Daoy (cell line): ENCODE measurements around the gene NKX6-1. TPM values are rescaled to one million over a fixed set of nuclear protein-coding genes. Genes with fewer than 3 reads are reported as not detected.

Source experiments
- DNase-seq: peaks from one replicate; pipeline ENCODE4 v3.0.0-alpha.2; 2015; ENCODE audit warnings: low read depth
- total RNA-seq: library from RNA; depleted of rRNA; stranded (reverse); fragments of >200 nt; shearing (Covaris generic); gene quantifications from 2 replicates; pipeline ENCODE4 v1.2.3, GENCODE V29; 2014; rRNA removed

NKX6-1 gene
- total RNA-seq, 1 experiment from 2014 or later: 0.86 TPM

- no peak for DNase-seq
Measured at GRCh38 chr4:84479663-84480062, 19.4 kb downstream of the NKX6-1 start.

DNA sequence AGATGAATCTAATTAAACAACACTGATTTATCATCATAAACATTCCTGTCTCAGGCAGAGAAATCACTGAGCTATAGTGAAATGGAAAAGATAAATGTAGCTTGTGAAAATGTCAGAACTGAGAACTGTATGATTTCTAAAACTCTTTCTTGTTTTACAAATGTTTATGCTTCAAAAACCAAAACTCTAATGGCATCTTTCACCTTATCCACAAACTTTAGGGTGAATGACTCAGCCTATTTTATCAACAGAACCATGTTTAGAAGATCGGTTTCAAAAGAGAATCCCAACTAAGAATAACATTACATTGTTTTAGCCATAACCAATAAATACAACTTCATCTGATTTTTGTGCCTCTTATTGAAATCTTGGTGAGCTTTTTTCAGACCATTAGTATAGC is 21.4 kb downstream of the NKX6-1 start:
- DNase-seq: no peak

DNA sequence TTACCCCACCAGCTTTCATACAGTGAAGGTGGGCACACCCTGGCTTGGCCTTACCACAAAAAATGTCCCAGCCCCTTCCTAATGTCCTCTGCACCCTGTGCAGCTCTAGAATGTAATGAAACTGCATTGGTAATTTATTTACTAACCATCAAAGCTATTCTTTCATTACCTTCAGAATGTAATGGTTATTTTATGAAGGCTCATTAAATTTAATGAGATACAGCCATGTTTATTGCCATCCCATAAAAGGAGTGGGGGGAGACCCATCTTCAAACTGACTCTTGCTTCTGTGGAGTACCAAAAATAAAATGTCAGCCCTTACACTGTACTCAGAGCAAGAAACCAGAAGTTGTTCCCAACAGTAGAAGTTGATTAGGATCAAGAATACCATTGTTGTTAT is 25.0 kb downstream of the NKX6-1 start:
- no peak for DNase-seq

- DNase-seq: no peak
Measured at GRCh38 chr4:84472154-84472553, 26.9 kb downstream of the NKX6-1 start.

GRCh38 chr4:84470204-84470785 is 28.8 kb downstream of the NKX6-1 start:
- DNase-seq: no peak

- no peak for DNase-seq
Measured at GRCh38 chr4:84467601-84468000, 31.5 kb downstream of the NKX6-1 start.

DNA sequence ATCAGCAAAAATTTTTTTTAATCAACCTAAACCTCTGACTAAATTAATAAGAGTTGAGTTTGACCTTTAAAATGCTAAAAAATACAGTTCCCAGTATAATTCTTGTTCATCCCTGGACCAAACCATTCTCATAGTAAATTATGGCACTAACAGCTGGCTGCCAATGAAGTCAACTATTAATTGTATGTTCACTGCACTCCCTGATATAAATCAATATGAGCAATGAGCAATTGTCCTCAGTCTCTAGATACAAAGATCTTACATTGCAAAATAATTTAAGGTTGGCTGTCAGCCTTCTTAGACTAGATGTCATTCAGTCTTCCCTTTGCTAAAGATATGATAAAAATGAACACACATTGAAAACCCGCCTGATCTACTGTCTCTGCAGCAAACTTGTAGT is 39.3 kb downstream of the NKX6-1 start:
- no peak for DNase-seq

DNA sequence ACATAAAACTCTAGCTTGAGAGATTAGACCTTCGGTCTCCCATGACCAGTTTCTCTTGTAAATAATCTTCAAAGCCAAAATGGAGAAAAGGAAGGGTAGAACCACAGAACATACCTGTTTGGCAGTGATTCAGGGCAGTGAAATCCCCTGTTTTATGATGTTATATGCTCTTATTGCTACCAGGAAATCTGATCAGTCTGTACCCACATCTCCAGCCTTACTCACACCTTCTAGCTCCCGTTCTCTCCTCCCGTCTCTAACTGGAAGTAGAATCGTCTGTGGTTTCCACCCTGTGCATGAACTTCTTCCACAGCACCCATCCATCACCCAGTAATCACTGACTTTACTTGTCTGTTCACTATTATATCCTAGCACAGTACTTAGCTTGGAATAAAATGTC is 42.9 kb downstream of the NKX6-1 start:
- no peak for DNase-seq

DNA sequence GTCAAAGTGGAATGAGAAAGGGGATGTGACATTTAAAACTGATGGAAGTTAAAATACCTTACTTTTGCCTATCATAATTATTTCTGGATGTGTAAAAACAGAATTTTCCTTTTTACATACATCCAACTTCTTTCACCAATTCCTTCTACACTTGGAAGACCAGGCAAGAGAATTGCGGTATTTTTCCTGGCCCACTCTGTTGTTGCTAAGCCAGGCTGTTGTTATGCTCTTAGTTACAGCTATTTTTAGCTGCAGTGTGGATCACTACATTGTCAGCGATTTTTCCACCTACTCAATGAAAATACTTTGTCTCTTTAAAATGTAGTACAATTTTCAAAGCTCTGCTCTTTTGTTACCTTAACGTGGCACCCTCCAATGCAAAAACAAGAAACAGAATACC is 43.4 kb downstream of the NKX6-1 start:
- no peak for DNase-seq

- no peak for DNase-seq
Measured at GRCh38 chr4:84451546-84451945, 47.5 kb downstream of the NKX6-1 start.

GRCh38 chr4:84443523-84443922 is 55.6 kb downstream of the NKX6-1 start:
- no peak for DNase-seq

DNA sequence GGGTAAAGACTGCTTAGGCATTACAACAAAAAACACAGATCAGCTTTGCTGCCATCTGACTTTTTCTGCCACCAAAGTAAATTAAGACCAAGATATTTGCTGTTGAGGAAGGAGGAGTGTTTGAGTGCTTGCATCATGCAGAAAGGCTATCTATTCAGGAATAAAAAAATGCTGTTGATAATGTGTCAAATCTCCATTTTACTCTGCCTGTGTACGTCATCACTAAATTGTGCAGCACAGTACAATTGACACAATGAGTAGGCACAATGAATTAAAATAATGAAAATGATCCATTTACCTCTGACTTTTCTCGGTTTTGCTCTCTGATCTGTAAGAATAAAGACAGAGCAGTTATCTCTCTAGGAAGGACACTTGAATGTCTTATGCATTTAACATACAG is 56.3 kb downstream of the NKX6-1 start:
- no peak for DNase-seq

Other genes starting within 250 kb of the NKX6-1 start
- 0.45 and 1.6 TPM in 2 replicates for gene CDS1, start 83.8 kb upstream of the NKX6-1 start, total RNA-seq